ENCODE results near the gene A4GALT.
"Not testable (repeated sequence)": the region's sequence is repeated elsewhere in the genome, so short reads cannot be mapped to it uniquely, and the experiment has no call there.

A4GALT gene

GRCh38 chr22:42688241-42689211 is 32.1 kb downstream of the A4GALT start:
- in situ Hi-C loops (cut with MboI; ENCODE audit: low pct_unique_long_range_greater_than_20kb, low sequenced_read_pairs) = no loop called here
- DNase-seq = peak; percentile 37

GRCh38 chr22:42686756-42687491 is 33.7 kb downstream of the A4GALT start:
- in situ Hi-C loops (cut with MboI; ENCODE audit: low pct_unique_long_range_greater_than_20kb, low sequenced_read_pairs) = no loop called here
- no peak for DNase-seq

GRCh38 chr22:42685941-42686653 is 34.6 kb downstream of the A4GALT start:
- in situ Hi-C loops (cut with MboI; ENCODE audit: low pct_unique_long_range_greater_than_20kb, low sequenced_read_pairs) = no loop called here
- DNase-seq = no peak

GRCh38 chr22:42684462-42685195 is 36.0 kb downstream of the A4GALT start:
- DNase-seq = no peak
- in situ Hi-C loops (cut with MboI; ENCODE audit: low pct_unique_long_range_greater_than_20kb, low sequenced_read_pairs) = no loop called here

- in situ Hi-C loops (cut with MboI; ENCODE audit: low pct_unique_long_range_greater_than_20kb, low sequenced_read_pairs) = no loop called here
These were observed 36.9 kb downstream of the A4GALT start for GRCh38 chr22:42683578-42684283.

GRCh38 chr22:42682113-42682851 is 38.4 kb downstream of the A4GALT start:
- in situ Hi-C loops (cut with MboI; ENCODE audit: low pct_unique_long_range_greater_than_20kb, low sequenced_read_pairs) = no loop called here
- DNase-seq = no peak

More at GRCh38 chr22:42683578-42684283, 36.9 kb downstream of the A4GALT start:
- no peak for DNase-seq

- DNase-seq = no peak
- in situ Hi-C loops (cut with MboI; ENCODE audit: low pct_unique_long_range_greater_than_20kb, low sequenced_read_pairs) = no loop called here
These were observed 40.0 kb downstream of the A4GALT start for GRCh38 chr22:42680648-42681047.

- DNase-seq = no peak
- in situ Hi-C loops (cut with MboI; ENCODE audit: low pct_unique_long_range_greater_than_20kb, low sequenced_read_pairs) = no loop called here
These were observed 41.0 kb downstream of the A4GALT start for GRCh38 chr22:42679691-42680090.

- in situ Hi-C loops (cut with MboI; ENCODE audit: low pct_unique_long_range_greater_than_20kb, low sequenced_read_pairs) = no loop called here
- no peak for DNase-seq
These were observed 41.8 kb downstream of the A4GALT start for GRCh38 chr22:42678894-42679293.

GRCh38 chr22:42677936-42678335 is 42.7 kb downstream of the A4GALT start:
- DNase-seq; in situ Hi-C loops (cut with MboI; ENCODE audit: low pct_unique_long_range_greater_than_20kb, low sequenced_read_pairs): not testable (repeated sequence)

GRCh38 chr22:42676059-42676607 is 44.5 kb downstream of the A4GALT start:
- no peak for DNase-seq
- in situ Hi-C loops (cut with MboI; ENCODE audit: low pct_unique_long_range_greater_than_20kb, low sequenced_read_pairs) = no loop called here

- DNase-seq = no peak
- in situ Hi-C loops (cut with MboI; ENCODE audit: low pct_unique_long_range_greater_than_20kb, low sequenced_read_pairs) = no loop called here
These were observed 46.7 kb downstream of the A4GALT start for GRCh38 chr22:42673898-42674401.

GRCh38 chr22:42673071-42673470 is 47.6 kb downstream of the A4GALT start:
- DNase-seq; in situ Hi-C loops (cut with MboI; ENCODE audit: low pct_unique_long_range_greater_than_20kb, low sequenced_read_pairs): not testable (repeated sequence)

GRCh38 chr22:42670921-42671709 is 49.6 kb downstream of the A4GALT start:
- in situ Hi-C loops (cut with MboI; ENCODE audit: low pct_unique_long_range_greater_than_20kb, low sequenced_read_pairs) = no loop called here
- DNase-seq = peak; percentile 15

GRCh38 chr22:42670046-42670445 is 50.6 kb downstream of the A4GALT start:
- no peak for DNase-seq
- in situ Hi-C loops (cut with MboI; ENCODE audit: low pct_unique_long_range_greater_than_20kb, low sequenced_read_pairs) = no loop called here

- in situ Hi-C loops (cut with MboI; ENCODE audit: low pct_unique_long_range_greater_than_20kb, low sequenced_read_pairs) = not testable (repeated sequence)
These were observed 54.3 kb downstream of the A4GALT start for GRCh38 chr22:42666393-42666792.

More at GRCh38 chr22:42666393-42666792, 54.3 kb downstream of the A4GALT start:
- DNase-seq = not testable (repeated sequence)
